ENCODE results near the gene RNF34. TPM values are rescaled to one million over a fixed set of nuclear protein-coding genes. Genes with fewer than 3 reads are reported as not detected.
A peak's percentile ranks its signal among the peaks of the same experiment; 100 is the strongest.

Gene RNF34
- total and polyA plus RNA-seq, 2 of the 13 experiments (the other 11 are each of a cell fraction or from before 2014, with no cell fraction given): 36.8 to 53.2 TPM

GRCh38 chr12:121399391-121400331 lies at the start of gene RNF34 (continued):
- no peak; the same call in 1 of the 2 replicates for TF ChIP-seq UBTF (CRISPR knock-in tag; IDR thresholded peaks at IDR 0.05)
- 0 out of 2 replicates have a peak, but pooled peaks have one; percentile 24 for TF ChIP-seq SP140L (CRISPR knock-in tag; IDR thresholded peaks at IDR 0.05; ENCODE audit: borderline replicate concordance)
- TF ChIP-seq HNF1A (IDR thresholded peaks at IDR 0.05; ENCODE audit: low read depth): no peak; the same call in 1 of the 2 replicates
- no peak for TF ChIP-seq HNF1A (CRISPR knock-in tag; IDR thresholded peaks at IDR 0.05; ENCODE audit: borderline replicate concordance)
- TF ChIP-seq XBP1 (CRISPR knock-in tag; IDR thresholded peaks at IDR 0.05): 0 out of 2 replicates have a peak, but pooled peaks have one; percentile 14
- peak; percentile 83; the same call in 1 of the 2 replicates for TF ChIP-seq ZNF333 (CRISPR knock-in tag; IDR thresholded peaks at IDR 0.05; ENCODE audit: borderline replicate concordance)
- TF ChIP-seq HNRNPL (IDR thresholded peaks at IDR 0.05; ENCODE audit: low read depth, low read length): no peak
- TF ChIP-seq THRA (CRISPR knock-in tag; IDR thresholded peaks at IDR 0.05; ENCODE audit: borderline replicate concordance): peak; percentile 35; the same call in 1 of the 2 replicates
- no peak for TF ChIP-seq FOXP1 (IDR thresholded peaks at IDR 0.05)
- TF ChIP-seq FOXP1 (CRISPR knock-in tag; IDR thresholded peaks at IDR 0.05): no peak
- peak; percentile 94 for TF ChIP-seq DRAP1 (CRISPR knock-in tag; IDR thresholded peaks at IDR 0.05)
- TF ChIP-seq KDM3A (CRISPR knock-in tag; IDR thresholded peaks at IDR 0.05; ENCODE audit: low read depth): no peak
- no peak for TF ChIP-seq ZNF83 (CRISPR knock-in tag; IDR thresholded peaks at IDR 0.05; ENCODE audit: borderline replicate concordance)
- TF ChIP-seq KAT8 (CRISPR knock-in tag; IDR thresholded peaks at IDR 0.05): peak; percentile 82
- TF ChIP-seq PHB2 (IDR thresholded peaks at IDR 0.05; ENCODE audit: partially characterized antibody): no peak
- TF ChIP-seq CHCHD3 (CRISPR knock-in tag; IDR thresholded peaks at IDR 0.05): no peak
- TF ChIP-seq NFIC (IDR thresholded peaks at IDR 0.05; ENCODE audit: low read length): no peak; the same call in 1 of the 2 replicates
- peak; percentile 67; the same call in 1 of the 2 replicates for TF ChIP-seq IKZF5 (CRISPR knock-in tag; IDR thresholded peaks at IDR 0.05)
- TF ChIP-seq ZNF605 (CRISPR knock-in tag; IDR thresholded peaks at IDR 0.05): peak; percentile 54
- TF ChIP-seq GTF2F1 (IDR thresholded peaks at IDR 0.05; ENCODE audit: low read length): no peak
